Measurements from ENCODE around the gene CPE.

CPE gene

DNA sequence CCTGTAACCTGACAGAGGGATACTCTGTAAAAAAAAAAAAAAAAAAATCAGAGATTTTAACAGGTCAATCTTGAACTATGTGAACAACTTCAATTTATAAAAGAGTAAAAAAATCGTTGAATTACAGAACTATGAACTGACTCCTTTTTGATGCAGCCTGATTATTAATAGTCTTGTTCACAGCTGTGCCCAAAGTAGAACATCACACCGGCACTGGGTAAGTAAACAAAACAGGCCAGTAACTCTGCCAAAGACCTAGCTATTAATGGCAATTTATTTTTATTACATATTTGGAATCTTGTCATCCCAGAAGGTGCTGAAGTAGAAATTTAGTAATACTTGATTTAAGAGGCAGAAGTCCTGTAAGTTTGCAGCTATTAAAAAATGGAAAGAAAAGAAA is 31.4 kb downstream of the CPE start:
- TF ChIP-seq, protein P1, sequence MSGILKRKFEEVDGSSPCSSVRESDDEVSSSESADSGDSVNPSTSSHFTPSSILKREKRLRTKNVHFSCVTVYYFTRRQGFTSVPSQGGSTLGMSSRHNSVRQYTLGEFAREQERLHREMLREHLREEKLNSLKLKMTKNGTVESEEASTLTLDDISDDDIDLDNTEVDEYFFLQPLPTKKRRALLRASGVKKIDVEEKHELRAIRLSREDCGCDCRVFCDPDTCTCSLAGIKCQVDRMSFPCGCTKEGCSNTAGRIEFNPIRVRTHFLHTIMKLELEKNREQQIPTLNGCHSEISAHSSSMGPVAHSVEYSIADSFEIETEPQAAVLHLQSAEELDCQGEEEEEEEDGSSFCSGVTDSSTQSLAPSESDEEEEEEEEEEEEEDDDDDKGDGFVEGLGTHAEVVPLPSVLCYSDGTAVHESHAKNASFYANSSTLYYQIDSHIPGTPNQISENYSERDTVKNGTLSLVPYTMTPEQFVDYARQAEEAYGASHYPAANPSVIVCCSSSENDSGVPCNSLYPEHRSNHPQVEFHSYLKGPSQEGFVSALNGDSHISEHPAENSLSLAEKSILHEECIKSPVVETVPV (CRISPR knock-in tag; IDR thresholded peaks at IDR 0.05) = no peak
- TF ChIP-seq ZFP30 (CRISPR knock-in tag; IDR thresholded peaks at IDR 0.05) (no peak), GLIS3 (CRISPR knock-in tag; IDR thresholded peaks at IDR 0.05) (no peak), TCF4 (CRISPR knock-in tag; IDR thresholded peaks at IDR 0.05; ENCODE audit: borderline replicate concordance) (no peak), OSR1 (CRISPR knock-in tag; IDR thresholded peaks at IDR 0.05) (no peak), RARB (CRISPR knock-in tag; IDR thresholded peaks at IDR 0.05) (no peak), BACH2 (CRISPR knock-in tag; IDR thresholded peaks at IDR 0.05; ENCODE audit: borderline replicate concordance) (no peak), ARNTL (CRISPR knock-in tag; IDR thresholded peaks at IDR 0.05; ENCODE audit: borderline replicate concordance, low read depth) (no peak), ZNF8 (CRISPR knock-in tag; IDR thresholded peaks at IDR 0.05) (no peak), ESRRG (CRISPR knock-in tag; IDR thresholded peaks at IDR 0.05) (no peak), ZNF70 (CRISPR knock-in tag; IDR thresholded peaks at IDR 0.05) (no peak), SNAI2 (CRISPR knock-in tag; IDR thresholded peaks at IDR 0.05) (no peak), CSDC2 (CRISPR knock-in tag; IDR thresholded peaks at IDR 0.05) (no peak)
- TF ChIP-seq, protein P2, sequence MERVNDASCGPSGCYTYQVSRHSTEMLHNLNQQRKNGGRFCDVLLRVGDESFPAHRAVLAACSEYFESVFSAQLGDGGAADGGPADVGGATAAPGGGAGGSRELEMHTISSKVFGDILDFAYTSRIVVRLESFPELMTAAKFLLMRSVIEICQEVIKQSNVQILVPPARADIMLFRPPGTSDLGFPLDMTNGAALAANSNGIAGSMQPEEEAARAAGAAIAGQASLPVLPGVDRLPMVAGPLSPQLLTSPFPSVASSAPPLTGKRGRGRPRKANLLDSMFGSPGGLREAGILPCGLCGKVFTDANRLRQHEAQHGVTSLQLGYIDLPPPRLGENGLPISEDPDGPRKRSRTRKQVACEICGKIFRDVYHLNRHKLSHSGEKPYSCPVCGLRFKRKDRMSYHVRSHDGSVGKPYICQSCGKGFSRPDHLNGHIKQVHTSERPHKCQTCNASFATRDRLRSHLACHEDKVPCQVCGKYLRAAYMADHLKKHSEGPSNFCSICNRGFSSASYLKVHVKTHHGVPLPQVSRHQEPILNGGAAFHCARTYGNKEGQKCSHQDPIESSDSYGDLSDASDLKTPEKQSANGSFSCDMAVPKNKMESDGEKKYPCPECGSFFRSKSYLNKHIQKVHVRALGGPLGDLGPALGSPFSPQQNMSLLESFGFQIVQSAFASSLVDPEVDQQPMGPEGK (CRISPR knock-in tag; IDR thresholded peaks at IDR 0.05; ENCODE audit: borderline replicate concordance) = no peak
- TF ChIP-seq, protein P3, sequence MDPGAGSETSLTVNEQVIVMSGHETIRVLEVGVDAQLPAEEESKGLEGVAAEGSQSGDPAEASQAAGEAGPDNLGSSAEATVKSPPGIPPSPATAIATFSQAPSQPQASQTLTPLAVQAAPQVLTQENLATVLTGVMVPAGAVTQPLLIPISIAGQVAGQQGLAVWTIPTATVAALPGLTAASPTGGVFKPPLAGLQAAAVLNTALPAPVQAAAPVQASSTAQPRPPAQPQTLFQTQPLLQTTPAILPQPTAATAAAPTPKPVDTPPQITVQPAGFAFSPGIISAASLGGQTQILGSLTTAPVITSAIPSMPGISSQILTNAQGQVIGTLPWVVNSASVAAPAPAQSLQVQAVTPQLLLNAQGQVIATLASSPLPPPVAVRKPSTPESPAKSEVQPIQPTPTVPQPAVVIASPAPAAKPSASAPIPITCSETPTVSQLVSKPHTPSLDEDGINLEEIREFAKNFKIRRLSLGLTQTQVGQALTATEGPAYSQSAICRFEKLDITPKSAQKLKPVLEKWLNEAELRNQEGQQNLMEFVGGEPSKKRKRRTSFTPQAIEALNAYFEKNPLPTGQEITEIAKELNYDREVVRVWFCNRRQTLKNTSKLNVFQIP (CRISPR knock-in tag; IDR thresholded peaks at IDR 0.05; ENCODE audit: borderline replicate concordance, low read depth) = no peak
- no peak for ATAC-seq

DNA sequence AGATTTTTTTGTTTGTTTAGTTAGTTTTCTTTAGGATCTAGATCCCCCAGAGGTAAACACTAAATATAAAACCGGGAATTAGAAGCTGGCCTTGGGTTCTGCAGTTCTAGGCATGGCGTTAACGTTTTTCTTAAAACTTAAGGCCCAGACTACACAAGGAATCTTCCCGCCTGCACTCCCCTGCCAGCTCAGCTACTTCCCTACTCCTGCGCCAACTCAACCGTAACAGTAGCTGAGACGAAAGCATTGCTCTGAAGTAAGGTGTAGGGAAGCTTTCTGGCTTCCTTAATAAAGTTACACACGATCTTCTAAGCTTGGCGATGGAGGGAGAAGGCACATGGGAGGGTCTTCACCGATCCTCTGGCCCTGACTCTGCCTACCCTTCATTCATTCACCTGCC is 37.1 kb downstream of the CPE start:
- TF ChIP-seq, protein P3 (CRISPR knock-in tag; IDR thresholded peaks at IDR 0.05; ENCODE audit: borderline replicate concordance, low read depth) = no peak
- TF ChIP-seq ZFP3 (CRISPR knock-in tag; IDR thresholded peaks at IDR 0.05) (no peak), ARNTL (CRISPR knock-in tag; IDR thresholded peaks at IDR 0.05; ENCODE audit: borderline replicate concordance, low read depth) (no peak), ZC3H10 (CRISPR knock-in tag; IDR thresholded peaks at IDR 0.05) (no peak), RARB (CRISPR knock-in tag; IDR thresholded peaks at IDR 0.05) (no peak), OSR1 (CRISPR knock-in tag; IDR thresholded peaks at IDR 0.05) (no peak), ZFP30 (CRISPR knock-in tag; IDR thresholded peaks at IDR 0.05) (no peak), BACH2 (CRISPR knock-in tag; IDR thresholded peaks at IDR 0.05; ENCODE audit: borderline replicate concordance) (no peak), ISL1 (CRISPR knock-in tag; IDR thresholded peaks at IDR 0.05) (no peak), CSDC2 (CRISPR knock-in tag; IDR thresholded peaks at IDR 0.05) (no peak)
- TF ChIP-seq, protein P1 (CRISPR knock-in tag; IDR thresholded peaks at IDR 0.05) = no peak
- ATAC-seq = no peak

DNA sequence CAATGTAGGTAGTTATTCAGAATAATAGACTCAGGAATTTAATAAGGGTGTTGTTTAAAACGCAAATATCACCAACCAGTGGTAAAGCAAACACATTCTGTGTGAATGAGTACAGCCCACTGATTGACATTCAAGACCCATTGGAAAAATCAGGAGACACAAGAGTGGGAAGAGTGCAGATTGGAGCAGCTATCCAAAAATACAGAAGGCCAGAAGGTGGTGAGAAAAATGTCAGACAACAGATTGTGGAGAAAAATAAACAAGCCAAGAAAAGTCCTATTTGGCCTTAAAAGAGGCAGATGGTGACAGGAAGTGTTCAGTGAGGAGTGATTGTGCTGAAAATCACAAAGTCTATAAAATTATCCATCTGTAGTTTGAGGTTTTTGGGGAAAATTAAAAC is 39.3 kb downstream of the CPE start:
- ATAC-seq = no peak
- TF ChIP-seq, protein P4, sequence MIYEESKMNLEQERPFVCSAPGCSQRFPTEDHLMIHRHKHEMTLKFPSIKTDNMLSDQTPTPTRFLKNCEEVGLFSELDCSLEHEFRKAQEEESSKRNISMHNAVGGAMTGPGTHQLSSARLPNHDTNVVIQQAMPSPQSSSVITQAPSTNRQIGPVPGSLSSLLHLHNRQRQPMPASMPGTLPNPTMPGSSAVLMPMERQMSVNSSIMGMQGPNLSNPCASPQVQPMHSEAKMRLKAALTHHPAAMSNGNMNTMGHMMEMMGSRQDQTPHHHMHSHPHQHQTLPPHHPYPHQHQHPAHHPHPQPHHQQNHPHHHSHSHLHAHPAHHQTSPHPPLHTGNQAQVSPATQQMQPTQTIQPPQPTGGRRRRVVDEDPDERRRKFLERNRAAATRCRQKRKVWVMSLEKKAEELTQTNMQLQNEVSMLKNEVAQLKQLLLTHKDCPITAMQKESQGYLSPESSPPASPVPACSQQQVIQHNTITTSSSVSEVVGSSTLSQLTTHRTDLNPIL (CRISPR knock-in tag; IDR thresholded peaks at IDR 0.05; ENCODE audit: low read depth) = no peak
- TF ChIP-seq RARB (CRISPR knock-in tag; IDR thresholded peaks at IDR 0.05) = no peak
- no peak for TF ChIP-seq ARNTL (CRISPR knock-in tag; IDR thresholded peaks at IDR 0.05; ENCODE audit: borderline replicate concordance, low read depth)
- TF ChIP-seq CSDC2 (CRISPR knock-in tag; IDR thresholded peaks at IDR 0.05) = no peak
- TF ChIP-seq ZFP3 (CRISPR knock-in tag; IDR thresholded peaks at IDR 0.05) = no peak
- no peak for TF ChIP-seq ISL1 (CRISPR knock-in tag; IDR thresholded peaks at IDR 0.05)
- TF ChIP-seq, protein P1 (CRISPR knock-in tag; IDR thresholded peaks at IDR 0.05) = no peak
- TF ChIP-seq ZNF8 (CRISPR knock-in tag; IDR thresholded peaks at IDR 0.05) = no peak
- TF ChIP-seq TCF4 (CRISPR knock-in tag; IDR thresholded peaks at IDR 0.05; ENCODE audit: borderline replicate concordance) = no peak
- TF ChIP-seq OSR1 (CRISPR knock-in tag; IDR thresholded peaks at IDR 0.05) = no peak
- no peak for TF ChIP-seq TOX (CRISPR knock-in tag; IDR thresholded peaks at IDR 0.05; ENCODE audit: borderline replicate concordance)
- TF ChIP-seq ZNF565 (CRISPR knock-in tag; conservative IDR thresholded peaks at IDR 0.05; ENCODE audit: low read depth) = no peak
- TF ChIP-seq SNAI2 (CRISPR knock-in tag; IDR thresholded peaks at IDR 0.05) = no peak
- TF ChIP-seq, protein P5, sequence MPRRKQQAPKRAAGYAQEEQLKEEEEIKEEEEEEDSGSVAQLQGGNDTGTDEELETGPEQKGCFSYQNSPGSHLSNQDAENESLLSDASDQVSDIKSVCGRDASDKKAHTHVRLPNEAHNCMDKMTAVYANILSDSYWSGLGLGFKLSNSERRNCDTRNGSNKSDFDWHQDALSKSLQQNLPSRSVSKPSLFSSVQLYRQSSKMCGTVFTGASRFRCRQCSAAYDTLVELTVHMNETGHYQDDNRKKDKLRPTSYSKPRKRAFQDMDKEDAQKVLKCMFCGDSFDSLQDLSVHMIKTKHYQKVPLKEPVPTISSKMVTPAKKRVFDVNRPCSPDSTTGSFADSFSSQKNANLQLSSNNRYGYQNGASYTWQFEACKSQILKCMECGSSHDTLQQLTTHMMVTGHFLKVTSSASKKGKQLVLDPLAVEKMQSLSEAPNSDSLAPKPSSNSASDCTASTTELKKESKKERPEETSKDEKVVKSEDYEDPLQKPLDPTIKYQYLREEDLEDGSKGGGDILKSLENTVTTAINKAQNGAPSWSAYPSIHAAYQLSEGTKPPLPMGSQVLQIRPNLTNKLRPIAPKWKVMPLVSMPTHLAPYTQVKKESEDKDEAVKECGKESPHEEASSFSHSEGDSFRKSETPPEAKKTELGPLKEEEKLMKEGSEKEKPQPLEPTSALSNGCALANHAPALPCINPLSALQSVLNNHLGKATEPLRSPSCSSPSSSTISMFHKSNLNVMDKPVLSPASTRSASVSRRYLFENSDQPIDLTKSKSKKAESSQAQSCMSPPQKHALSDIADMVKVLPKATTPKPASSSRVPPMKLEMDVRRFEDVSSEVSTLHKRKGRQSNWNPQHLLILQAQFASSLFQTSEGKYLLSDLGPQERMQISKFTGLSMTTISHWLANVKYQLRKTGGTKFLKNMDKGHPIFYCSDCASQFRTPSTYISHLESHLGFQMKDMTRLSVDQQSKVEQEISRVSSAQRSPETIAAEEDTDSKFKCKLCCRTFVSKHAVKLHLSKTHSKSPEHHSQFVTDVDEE (CRISPR knock-in tag; IDR thresholded peaks at IDR 0.05) = no peak
- no peak for TF ChIP-seq ESRRG (CRISPR knock-in tag; IDR thresholded peaks at IDR 0.05)
- TF ChIP-seq PPARA (CRISPR knock-in tag; IDR thresholded peaks at IDR 0.05; ENCODE audit: borderline replicate concordance) = no peak

Data from SK-N-SH treated with all-trans-retinoic acid at 6 μM for 48 hours (cell line).